GM19023 (cell line): Measurements from ENCODE around the gene SLC35A3.
"Not testable (repeated sequence)": the region's sequence is repeated elsewhere in the genome, so short reads cannot be mapped to it uniquely, and the experiment has no call there.

Source experiments
- ATAC-seq: cut with Tn5 transposase; IDR thresholded peaks from one replicate; pipeline ENCODE4 v1.9.1; 2021; ENCODE audit warnings: mild to moderate bottlenecking, moderate library complexity; ENCODE audit not compliant: unreplicated experiment

Gene SLC35A3

GRCh38 chr1:99970713-99971255 is 988 bp downstream of the SLC35A3 start:
- no peak for ATAC-seq

- not testable (repeated sequence) for ATAC-seq
Measured at GRCh38 chr1:99972066-99972465, 2.3 kb downstream of the SLC35A3 start.

GRCh38 chr1:99975529-99975928 is 5.7 kb downstream of the SLC35A3 start:
- ATAC-seq = no peak

- not testable (repeated sequence) for ATAC-seq
Measured at GRCh38 chr1:99977326-99977725, 7.5 kb downstream of the SLC35A3 start.

- ATAC-seq = no peak
Measured at GRCh38 chr1:99978218-99978617, 8.4 kb downstream of the SLC35A3 start.

- ATAC-seq = no peak
Measured at GRCh38 chr1:99979091-99979490, 9.3 kb downstream of the SLC35A3 start.

- ATAC-seq = no peak
Measured at GRCh38 chr1:99980928-99981327, 11.1 kb downstream of the SLC35A3 start.

GRCh38 chr1:99986656-99987225 is 16.9 kb downstream of the SLC35A3 start:
- ATAC-seq = no peak

GRCh38 chr1:99988210-99988765 is 18.5 kb downstream of the SLC35A3 start:
- no peak for ATAC-seq

- ATAC-seq = no peak
Measured at GRCh38 chr1:99992044-99992722, 22.4 kb downstream of the SLC35A3 start.

GRCh38 chr1:99992760-99993467 is 23.1 kb downstream of the SLC35A3 start:
- no peak for ATAC-seq

- ATAC-seq = no peak
Measured at GRCh38 chr1:99993468-99993845, 23.7 kb downstream of the SLC35A3 start.

GRCh38 chr1:99994496-99994895 is 24.7 kb downstream of the SLC35A3 start:
- ATAC-seq = no peak

GRCh38 chr1:99996951-99997350 is 27.2 kb downstream of the SLC35A3 start:
- ATAC-seq = no peak

- ATAC-seq = no peak
Measured at GRCh38 chr1:100001462-100001861, 31.7 kb downstream of the SLC35A3 start.

GRCh38 chr1:100005424-100005823 is 35.6 kb downstream of the SLC35A3 start:
- ATAC-seq = no peak

GRCh38 chr1:100006688-100007087 is 36.9 kb downstream of the SLC35A3 start:
- no peak for ATAC-seq

- ATAC-seq = no peak
Measured at GRCh38 chr1:100009458-100009857, 39.7 kb downstream of the SLC35A3 start.

- no peak for ATAC-seq
Measured at GRCh38 chr1:100010804-100011203, 41.0 kb downstream of the SLC35A3 start.

- ATAC-seq = no peak
Measured at GRCh38 chr1:100019220-100019619, 49.4 kb downstream of the SLC35A3 start.

- no peak for ATAC-seq
Measured at GRCh38 chr1:100023482-100023881, 53.7 kb downstream of the SLC35A3 start.

GRCh38 chr1:100027212-100027611 is 57.4 kb downstream of the SLC35A3 start:
- no peak for ATAC-seq
